IMR-90 (cell line): Measurements from ENCODE around the gene DMD. TPM values are rescaled to one million over a fixed set of nuclear protein-coding genes. Genes with fewer than 3 reads are reported as not detected.

Source experiments
- ATAC-seq: fragments of 200-7000 bp; cut with Tn5 transposase; 2 replicates; pipeline ENCODE4 v1.9.1; 2020; ENCODE audit warnings: low read depth, mild to moderate bottlenecking, moderate library complexity
- BruUV-seq: library from RNA; stranded (reverse); fragments of 400-500 nt; replicated peaks from 2 replicates; lab custom pipeline; 2021; lab: Mats Ljungman, UMichigan
- CTCF ChIA-PET: fragments of 300-600 bp; formaldehyde crosslinking; extraction: SDS; loops from one replicate; lab custom pipeline; 2021; ENCODE audit warnings: antibody characterized with exemption; lab: Yijun Ruan, JAX
- POLR2A ChIA-PET: fragments of 300-600 bp; sonication (Branson Sonifier 250); formaldehyde crosslinking; loops from one replicate; lab custom pipeline; 2022; ENCODE audit warnings: antibody characterized with exemption; ENCODE audit not compliant: unreplicated experiment; lab: Charles Lee
- DNase-seq: peaks from one replicate; pipeline ENCODE4 v3.0.0; 2013
- H2AFZ ChIP-seq: replicated peaks from 2 replicates; pipeline ENCODE3; 2013; ENCODE audit warnings: low read length, mild to moderate bottlenecking; ENCODE audit not compliant: poor library complexity
- H2AK5ac ChIP-seq: 2 replicates; pipeline ENCODE4 v1.6.1; 2013; ENCODE audit warnings: low read depth, low read length, inconsistent platforms
- H2AK9ac ChIP-seq: replicated peaks from 2 replicates; pipeline ENCODE3; 2013; ENCODE audit warnings: mild to moderate bottlenecking, low read depth, low read length, moderate library complexity; ENCODE audit not compliant: poor library complexity
- H2BK120ac ChIP-seq: 2 replicates; pipeline ENCODE4 v1.6.1; 2013; ENCODE audit warnings: low read depth, low read length, inconsistent platforms
- H2BK15ac ChIP-seq: 3 replicates; pipeline ENCODE4 v1.6.1; 2013; ENCODE audit warnings: low read depth, low read length, inconsistent platforms
- H2BK20ac ChIP-seq: 2 replicates; pipeline ENCODE4 v1.6.1; 2013; ENCODE audit warnings: low read depth, mild to moderate bottlenecking, inconsistent platforms, low read length, moderate library complexity
- H2BK5ac ChIP-seq: 2 replicates; pipeline ENCODE4 v1.6.1; 2013; ENCODE audit warnings: mild to moderate bottlenecking, low read depth, low read length, inconsistent platforms; ENCODE audit not compliant: poor library complexity, severe bottlenecking
- H3K14ac ChIP-seq: replicated peaks from 2 replicates; pipeline ENCODE4 v1.6.1; 2013; ENCODE audit warnings: low read depth, low read length, inconsistent platforms
- H3K18ac ChIP-seq: 2 replicates; pipeline ENCODE4 v1.6.1; 2013; ENCODE audit warnings: low read depth, low read length, control low read depth
- H3K23ac ChIP-seq: 2 replicates; pipeline ENCODE4 v1.6.1; 2013; ENCODE audit warnings: low read depth, low read length, inconsistent platforms
- H3K27ac ChIP-seq: 2 replicates; pipeline ENCODE4 v1.5.1; 2013; ENCODE audit warnings: mild to moderate bottlenecking, control low read depth, low read length; ENCODE audit not compliant: insufficient read depth
- H3K27me3 ChIP-seq: 2 replicates; pipeline ENCODE4 v1.6.1; 2013; ENCODE audit warnings: low read length; ENCODE audit not compliant: control insufficient read depth, insufficient read depth
- H3K36me3 ChIP-seq: 2 replicates; pipeline ENCODE4 v1.6.1; 2013; ENCODE audit warnings: low read length, mixed read lengths; ENCODE audit not compliant: control insufficient read depth, insufficient read depth
- H3K4ac ChIP-seq: 2 replicates; pipeline ENCODE4 v1.6.1; 2013; ENCODE audit warnings: low read depth, low read length, inconsistent platforms
- H3K4me1 ChIP-seq: 2 replicates; pipeline ENCODE4 v1.6.1; 2013; ENCODE audit warnings: low read length, mixed read lengths; ENCODE audit not compliant: control insufficient read depth, insufficient read depth
- H3K4me2 ChIP-seq: 2 replicates; pipeline ENCODE4 v1.6.1; 2013; ENCODE audit warnings: low read depth, mild to moderate bottlenecking, control low read depth, low read length, moderate library complexity
- H3K4me3 ChIP-seq: 2 replicates; pipeline ENCODE4 v1.5.1; 2013; ENCODE audit warnings: low read depth, mild to moderate bottlenecking, control low read depth, low read length, moderate library complexity; ENCODE audit not compliant: insufficient read depth
- H3K56ac ChIP-seq: 2 replicates; pipeline ENCODE4 v1.6.1; 2013; ENCODE audit warnings: low read length, inconsistent platforms; ENCODE audit not compliant: insufficient read depth; ENCODE audit errors: extremely low read depth
- H3K79me1 ChIP-seq, 2 experiments: 2 replicates each; pipeline ENCODE4 v1.6.1; 2013; ENCODE audit warnings: low read length in 2 of 2, inconsistent platforms in 1 of 2, low read depth in 1 of 2
- H3K9ac ChIP-seq: 2 replicates; pipeline ENCODE4 v1.6.1; 2013; ENCODE audit warnings: low read depth, low read length, control low read depth
- H3K9me1 ChIP-seq: 2 replicates; pipeline ENCODE4 v1.6.1; 2013; ENCODE audit warnings: low read length, inconsistent platforms; ENCODE audit not compliant: insufficient read depth
- H3K9me3 ChIP-seq: 2 replicates; pipeline ENCODE4 v1.6.1; 2013; ENCODE audit warnings: low read length; ENCODE audit not compliant: control insufficient read depth, insufficient read depth
- H4K20me1 ChIP-seq: 2 replicates; pipeline ENCODE4 v1.6.1; 2013; ENCODE audit warnings: low read length, inconsistent platforms; ENCODE audit not compliant: insufficient read depth
- H4K5ac ChIP-seq: 2 replicates; pipeline ENCODE4 v1.6.1; 2013; ENCODE audit warnings: mild to moderate bottlenecking, low read depth, low read length, control low read depth
- H4K8ac ChIP-seq, 2 experiments: 2 replicates each; pipeline ENCODE4 v1.6.1; 2013; ENCODE audit warnings: low read depth in 2 of 2, low read length in 2 of 2, control low read depth in 1 of 2, inconsistent platforms in 1 of 2
- H4K91ac ChIP-seq: 2 replicates; pipeline ENCODE4 v1.6.1; 2013; ENCODE audit warnings: low read depth, low read length, inconsistent platforms; ENCODE audit not compliant: insufficient read depth
- BHLHE40 ChIP-seq: fragments of 150-350 bp; IDR thresholded peaks from 2 replicates; pipeline ENCODE4 v1.6.1; 2016; ENCODE audit warnings: mild to moderate bottlenecking, low read depth, low read length
- CEBPB ChIP-seq: IDR thresholded peaks from 2 replicates; pipeline ENCODE4 v1.6.1; 2012; ENCODE audit warnings: low read depth, low read length, improper control_type of control experiment
- CHD1 ChIP-seq: IDR thresholded peaks from 2 replicates; pipeline ENCODE4 v1.6.1; 2012; ENCODE audit warnings: low read depth, low read length, improper control_type of control experiment
- FOS ChIP-seq: fragments of 150-350 bp; IDR thresholded peaks from 2 replicates; pipeline ENCODE4 v1.6.1; 2016; ENCODE audit warnings: low read depth, low read length
- MAFK ChIP-seq: IDR thresholded peaks from 2 replicates; pipeline ENCODE4 v1.6.1; 2012; ENCODE audit warnings: low read depth, low read length, improper control_type of control experiment
- MAZ ChIP-seq: IDR thresholded peaks from 2 replicates; pipeline ENCODE4 v1.6.1; 2012; ENCODE audit warnings: low read depth, mild to moderate bottlenecking, low read length, improper control_type of control experiment, moderate library complexity, borderline replicate concordance
- MXI1 ChIP-seq: IDR thresholded peaks from 2 replicates; pipeline ENCODE4 v1.6.1; 2012; ENCODE audit warnings: low read depth, mild to moderate bottlenecking, low read length, moderate library complexity, borderline replicate concordance
- NFE2L2 ChIP-seq: fragments of 150-350 bp; IDR thresholded peaks from 2 replicates; pipeline ENCODE4 v1.6.1; 2016; ENCODE audit warnings: low read depth, mild to moderate bottlenecking, low read length
- POLR2A ChIP-seq: IDR thresholded peaks from 2 replicates; pipeline ENCODE4 v1.6.1; 2012; ENCODE audit warnings: mild to moderate bottlenecking, low read depth, low read length
- RAD21 ChIP-seq: IDR thresholded peaks from 2 replicates; pipeline ENCODE4 v1.6.1; 2012; ENCODE audit warnings: low read length, improper control_type of control experiment
- RCOR1 ChIP-seq: IDR thresholded peaks from 2 replicates; pipeline ENCODE4 v1.6.1; 2012; ENCODE audit warnings: mild to moderate bottlenecking, low read length, improper control_type of control experiment; ENCODE audit not compliant: insufficient replicate concordance
- RFX5 ChIP-seq: IDR thresholded peaks from 2 replicates; pipeline ENCODE4 v1.8.0; 2012; ENCODE audit warnings: low read depth, mild to moderate bottlenecking, low read length, moderate library complexity
- SMC3 ChIP-seq: fragments of 150-350 bp; IDR thresholded peaks from 2 replicates; pipeline ENCODE4 v1.6.1; 2016; ENCODE audit warnings: low read depth, mild to moderate bottlenecking, antibody characterized with exemption, low read length, moderate library complexity
- dilution Hi-C: fragments of 300-500 bp; cut with HindIII; formaldehyde crosslinking; loops from one replicate; pipeline ENCODE4 v1.14.3; 2018; ENCODE audit warnings: low sequenced_read_pairs; ENCODE audit not compliant: unreplicated experiment
- in situ Hi-C: fragments of 300-500 bp; cut with MboI; formaldehyde crosslinking; loops from 3 replicates; pipeline ENCODE4 v1.14.3; 2019; ENCODE audit warnings: low sequenced_read_pairs, inconsistent platforms, mixed read lengths
- intact Hi-C: fragments of 100-400 bp; cut with micrococcal nuclease; formaldehyde crosslinking; loops from 2 replicates; pipeline ENCODE4 v1.10.0; 2022
- polyA plus RNA-seq, 3 experiments: library from polyadenylated mRNA; depleted of rRNA; stranded (reverse); fragments of >200 nt; gene quantifications; 2 replicates each; pipeline ENCODE4 v1.2.3, GENCODE V29; 2012; ENCODE audit warnings: low replicate concordance in 1 of 3
- total RNA-seq: library from RNA; depleted of rRNA; stranded (reverse); fragments of >200 nt; gene quantifications from 2 replicates; pipeline ENCODE4 v1.2.3, GENCODE V29; 2012
- TF ChIP-seq, protein P1 (sequence below): conservative IDR thresholded peaks from 2 replicates; pipeline ENCODE4 v1.5.1; 2012; ENCODE audit warnings: mild to moderate bottlenecking, low read depth, low read length, improper control_type of control experiment
- TF ChIP-seq, protein P2 (sequence below): fragments of 150-350 bp; IDR thresholded peaks from 2 replicates; pipeline ENCODE4 v1.6.1; 2017; ENCODE audit warnings: mild to moderate bottlenecking, antibody characterized with exemption, low read length, low read depth
- TF ChIP-seq, protein P3 (sequence below): fragments of 150-350 bp; IDR thresholded peaks from 2 replicates; pipeline ENCODE4 v1.6.1; 2016; ENCODE audit warnings: low read depth, mild to moderate bottlenecking, low read length, moderate library complexity, borderline replicate concordance

The DMD gene
- total and polyA plus RNA-seq, 2 of the 4 experiments (the other 2 are of a cell fraction), result 6.6 to 11.8 TPM

DNA sequence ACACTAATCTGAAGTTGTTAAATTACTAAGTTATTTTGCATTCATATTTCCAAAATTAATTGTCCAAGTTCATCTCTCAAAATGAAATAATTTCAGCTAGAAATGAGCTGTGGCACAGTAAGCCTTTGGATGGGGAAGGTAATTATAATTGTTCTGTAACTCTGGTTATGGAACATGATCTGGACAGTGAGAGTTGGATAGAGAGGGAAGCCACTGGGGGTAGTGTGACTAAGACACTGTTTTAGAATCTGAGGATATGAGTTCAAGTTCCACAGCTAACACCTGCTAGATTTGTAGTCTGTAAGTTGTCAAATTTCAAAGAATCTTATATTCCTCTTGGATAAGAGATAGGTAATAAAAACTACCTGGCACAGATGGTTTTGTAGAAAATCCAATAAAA is 49.5 kb downstream of the DMD start:
- Histone ChIP-seq H3K56ac (no peak overlapping the region), H4K20me1 (no peaks in the 10 kb centered on the region), H3K79me1 (no peaks in the 10 kb centered on the region), H3K4me2 (no peak overlapping the region), H3K9ac (no peak overlapping the region), H3K4me3 (no peak overlapping the region), H3K18ac (no peak overlapping the region), H3K4me1 (no peaks in the 10 kb centered on the region), H2BK15ac (no peak overlapping the region), H4K91ac (no peak overlapping the region), H2BK20ac (no peak overlapping the region), H3K4ac (no peak overlapping the region), H3K9me3 (no peaks in the 10 kb centered on the region), H3K27me3 (no peaks in the 10 kb centered on the region), H2BK120ac (no peak overlapping the region), H3K36me3 (no peaks in the 10 kb centered on the region), H4K8ac (no peak overlapping the region), H3K27ac (no peak overlapping the region), H3K14ac (no peak overlapping the region), H2AFZ (no peak overlapping the region), H2AK5ac (no peak overlapping the region), H2BK5ac (no peak overlapping the region), H4K5ac (no peak overlapping the region), H3K23ac (no peak overlapping the region), H2AK9ac (no peak overlapping the region), H3K9me1 (no peaks in the 10 kb centered on the region)
- ATAC-seq (no peak), DNase-seq (no peak)
- in situ Hi-C loops, result no loop called here
- dilution Hi-C loops, result no loop called here
- ChIA-PET CTCF (no interaction called here), POLR2A (no interaction called here)
- intact Hi-C loops, result no loop called here
- BruUV-seq, result no TSS peak
- TF ChIP-seq, protein P1, sequence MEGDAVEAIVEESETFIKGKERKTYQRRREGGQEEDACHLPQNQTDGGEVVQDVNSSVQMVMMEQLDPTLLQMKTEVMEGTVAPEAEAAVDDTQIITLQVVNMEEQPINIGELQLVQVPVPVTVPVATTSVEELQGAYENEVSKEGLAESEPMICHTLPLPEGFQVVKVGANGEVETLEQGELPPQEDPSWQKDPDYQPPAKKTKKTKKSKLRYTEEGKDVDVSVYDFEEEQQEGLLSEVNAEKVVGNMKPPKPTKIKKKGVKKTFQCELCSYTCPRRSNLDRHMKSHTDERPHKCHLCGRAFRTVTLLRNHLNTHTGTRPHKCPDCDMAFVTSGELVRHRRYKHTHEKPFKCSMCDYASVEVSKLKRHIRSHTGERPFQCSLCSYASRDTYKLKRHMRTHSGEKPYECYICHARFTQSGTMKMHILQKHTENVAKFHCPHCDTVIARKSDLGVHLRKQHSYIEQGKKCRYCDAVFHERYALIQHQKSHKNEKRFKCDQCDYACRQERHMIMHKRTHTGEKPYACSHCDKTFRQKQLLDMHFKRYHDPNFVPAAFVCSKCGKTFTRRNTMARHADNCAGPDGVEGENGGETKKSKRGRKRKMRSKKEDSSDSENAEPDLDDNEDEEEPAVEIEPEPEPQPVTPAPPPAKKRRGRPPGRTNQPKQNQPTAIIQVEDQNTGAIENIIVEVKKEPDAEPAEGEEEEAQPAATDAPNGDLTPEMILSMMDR, result no peak
- TF ChIP-seq POLR2A (no peak), RFX5 (no peak), MXI1 (no peak), CEBPB (no peak), MAFK (no peak), RAD21 (no peak), BHLHE40 (no peak), NFE2L2 (no peak), MAZ (no peak), CHD1 (no peak), RCOR1 (no peak), FOS (no peak), SMC3 (no peak)
- TF ChIP-seq, protein P2, sequence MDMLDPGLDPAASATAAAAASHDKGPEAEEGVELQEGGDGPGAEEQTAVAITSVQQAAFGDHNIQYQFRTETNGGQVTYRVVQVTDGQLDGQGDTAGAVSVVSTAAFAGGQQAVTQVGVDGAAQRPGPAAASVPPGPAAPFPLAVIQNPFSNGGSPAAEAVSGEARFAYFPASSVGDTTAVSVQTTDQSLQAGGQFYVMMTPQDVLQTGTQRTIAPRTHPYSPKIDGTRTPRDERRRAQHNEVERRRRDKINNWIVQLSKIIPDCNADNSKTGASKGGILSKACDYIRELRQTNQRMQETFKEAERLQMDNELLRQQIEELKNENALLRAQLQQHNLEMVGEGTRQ, result no peak
- TF ChIP-seq, protein P3, sequence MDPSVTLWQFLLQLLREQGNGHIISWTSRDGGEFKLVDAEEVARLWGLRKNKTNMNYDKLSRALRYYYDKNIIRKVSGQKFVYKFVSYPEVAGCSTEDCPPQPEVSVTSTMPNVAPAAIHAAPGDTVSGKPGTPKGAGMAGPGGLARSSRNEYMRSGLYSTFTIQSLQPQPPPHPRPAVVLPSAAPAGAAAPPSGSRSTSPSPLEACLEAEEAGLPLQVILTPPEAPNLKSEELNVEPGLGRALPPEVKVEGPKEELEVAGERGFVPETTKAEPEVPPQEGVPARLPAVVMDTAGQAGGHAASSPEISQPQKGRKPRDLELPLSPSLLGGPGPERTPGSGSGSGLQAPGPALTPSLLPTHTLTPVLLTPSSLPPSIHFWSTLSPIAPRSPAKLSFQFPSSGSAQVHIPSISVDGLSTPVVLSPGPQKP, result no peak
